HFFc6 (cell line): ENCODE data around the gene TSPAN31. TPM values are rescaled to one million over a fixed set of nuclear protein-coding genes. Genes with fewer than 3 reads are reported as not detected.

Source experiments
- DNase-seq: peaks from one replicate; pipeline ENCODE4 v3.0.0-alpha.2; 2018
- H3K27ac Mint-ChIP-seq: 2 replicates; pipeline ENCODE4 v1.8.0; 2020; ENCODE audit warnings: mild to moderate bottlenecking, mixed read lengths
- H3K27me3 Mint-ChIP-seq: 2 replicates; pipeline ENCODE4 v1.8.0; 2021; ENCODE audit warnings: mild to moderate bottlenecking, moderate library complexity, mixed read lengths; ENCODE audit not compliant: insufficient read depth
- H3K36me3 Mint-ChIP-seq: 2 replicates; pipeline ENCODE4 v1.8.0; 2021; ENCODE audit warnings: low read depth, mixed read lengths
- H3K4me1 Mint-ChIP-seq: 2 replicates; pipeline ENCODE4 v1.8.0; 2020; ENCODE audit warnings: low read depth, mixed read lengths
- H3K4me3 Mint-ChIP-seq: 2 replicates; pipeline ENCODE4 v1.8.0; 2020; ENCODE audit warnings: mild to moderate bottlenecking, moderate library complexity, mixed read lengths
- H3K9me3 Mint-ChIP-seq: 2 replicates; pipeline ENCODE4 v1.8.0; 2020; ENCODE audit warnings: mild to moderate bottlenecking, mixed read lengths
- total RNA-seq, 6 experiments: library from RNA; stranded (reverse); fragmentation: NEBNext Ultra II Directional; extraction: Animal tissue kit (Norgen Biotek cat#: 25700); gene quantifications; 2 replicates in 1 of 6; 3 replicates in 5 of 6; pipeline ENCODE4 v1.2.3, GENCODE V29; 2021
- TF ChIP-seq, protein P1 (sequence below): fragments of 200-600 bp; sonication (generic); IDR thresholded peaks from 2 replicates; pipeline ENCODE4 v1.5.0; 2021; ENCODE audit warnings: antibody characterized with exemption, mild to moderate bottlenecking

TSPAN31 gene
- total RNA-seq, 6 experiments from 2014 or later: 20.3 to 32.3 (median 24.3) TPM

DNA sequence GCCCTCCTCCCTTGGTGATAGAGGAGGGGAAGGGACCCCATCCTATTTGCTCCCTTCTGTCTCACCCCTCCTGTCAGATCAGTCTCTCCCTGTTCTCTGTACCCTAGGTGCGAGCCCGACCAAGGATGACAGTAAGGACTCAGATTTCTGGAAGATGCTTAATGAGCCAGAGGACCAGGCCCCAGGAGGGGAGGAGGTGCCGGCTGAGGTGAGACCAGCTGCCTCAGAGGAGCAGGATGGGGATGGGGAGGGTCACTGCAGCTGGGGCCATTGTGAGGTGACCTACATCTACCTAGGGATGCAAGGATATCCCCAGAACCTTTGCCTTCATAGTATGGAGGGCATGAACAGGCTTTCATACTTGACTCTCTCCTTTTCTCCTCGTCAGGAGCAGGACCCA, 28.5 kb upstream of the TSPAN31 start:
- H3K36me3 Mint-ChIP-seq: peaks cover 31% of the 10 kb centered on the region
- TF ChIP-seq, protein P1, sequence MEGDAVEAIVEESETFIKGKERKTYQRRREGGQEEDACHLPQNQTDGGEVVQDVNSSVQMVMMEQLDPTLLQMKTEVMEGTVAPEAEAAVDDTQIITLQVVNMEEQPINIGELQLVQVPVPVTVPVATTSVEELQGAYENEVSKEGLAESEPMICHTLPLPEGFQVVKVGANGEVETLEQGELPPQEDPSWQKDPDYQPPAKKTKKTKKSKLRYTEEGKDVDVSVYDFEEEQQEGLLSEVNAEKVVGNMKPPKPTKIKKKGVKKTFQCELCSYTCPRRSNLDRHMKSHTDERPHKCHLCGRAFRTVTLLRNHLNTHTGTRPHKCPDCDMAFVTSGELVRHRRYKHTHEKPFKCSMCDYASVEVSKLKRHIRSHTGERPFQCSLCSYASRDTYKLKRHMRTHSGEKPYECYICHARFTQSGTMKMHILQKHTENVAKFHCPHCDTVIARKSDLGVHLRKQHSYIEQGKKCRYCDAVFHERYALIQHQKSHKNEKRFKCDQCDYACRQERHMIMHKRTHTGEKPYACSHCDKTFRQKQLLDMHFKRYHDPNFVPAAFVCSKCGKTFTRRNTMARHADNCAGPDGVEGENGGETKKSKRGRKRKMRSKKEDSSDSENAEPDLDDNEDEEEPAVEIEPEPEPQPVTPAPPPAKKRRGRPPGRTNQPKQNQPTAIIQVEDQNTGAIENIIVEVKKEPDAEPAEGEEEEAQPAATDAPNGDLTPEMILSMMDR: no peak
- H3K4me3 Mint-ChIP-seq: no peak overlapping the region
- H3K4me1 Mint-ChIP-seq: no peaks in the 10 kb centered on the region
- no peaks in the 10 kb centered on the region for H3K9me3 Mint-ChIP-seq
- no peak for DNase-seq
- no peaks in the 10 kb centered on the region for H3K27me3 Mint-ChIP-seq
- no peak overlapping the region for H3K27ac Mint-ChIP-seq

DNA sequence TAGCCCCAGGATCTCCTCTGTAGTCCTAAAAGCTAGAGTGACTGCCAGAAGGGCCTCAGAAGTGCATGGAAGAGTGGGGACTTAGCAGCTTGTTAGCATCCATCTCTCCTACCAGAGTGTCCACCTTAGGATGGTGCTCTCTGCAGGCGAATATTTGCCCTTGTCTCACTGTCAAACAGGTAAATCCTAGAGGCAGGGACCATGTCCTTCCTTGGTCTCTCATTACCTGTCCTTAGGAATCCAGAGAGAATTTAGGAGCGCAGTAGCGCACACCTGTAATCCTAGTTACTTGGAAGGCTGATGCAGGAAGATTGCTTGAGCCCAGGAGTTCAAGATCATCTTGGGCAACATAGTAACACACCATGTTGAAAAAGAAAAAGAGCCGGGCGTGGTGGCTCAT, 27.7 kb upstream of the TSPAN31 start:
- H3K4me3 Mint-ChIP-seq: no peak overlapping the region
- no peaks in the 10 kb centered on the region for H3K4me1 Mint-ChIP-seq
- TF ChIP-seq, protein P1: no peak
- no peaks in the 10 kb centered on the region; the same call in 1 of the 2 replicates for H3K27me3 Mint-ChIP-seq
- no peak for DNase-seq
- peaks cover 28% of the 10 kb centered on the region for H3K36me3 Mint-ChIP-seq
- no peaks in the 10 kb centered on the region for H3K9me3 Mint-ChIP-seq
- H3K27ac Mint-ChIP-seq: no peak overlapping the region

DNA sequence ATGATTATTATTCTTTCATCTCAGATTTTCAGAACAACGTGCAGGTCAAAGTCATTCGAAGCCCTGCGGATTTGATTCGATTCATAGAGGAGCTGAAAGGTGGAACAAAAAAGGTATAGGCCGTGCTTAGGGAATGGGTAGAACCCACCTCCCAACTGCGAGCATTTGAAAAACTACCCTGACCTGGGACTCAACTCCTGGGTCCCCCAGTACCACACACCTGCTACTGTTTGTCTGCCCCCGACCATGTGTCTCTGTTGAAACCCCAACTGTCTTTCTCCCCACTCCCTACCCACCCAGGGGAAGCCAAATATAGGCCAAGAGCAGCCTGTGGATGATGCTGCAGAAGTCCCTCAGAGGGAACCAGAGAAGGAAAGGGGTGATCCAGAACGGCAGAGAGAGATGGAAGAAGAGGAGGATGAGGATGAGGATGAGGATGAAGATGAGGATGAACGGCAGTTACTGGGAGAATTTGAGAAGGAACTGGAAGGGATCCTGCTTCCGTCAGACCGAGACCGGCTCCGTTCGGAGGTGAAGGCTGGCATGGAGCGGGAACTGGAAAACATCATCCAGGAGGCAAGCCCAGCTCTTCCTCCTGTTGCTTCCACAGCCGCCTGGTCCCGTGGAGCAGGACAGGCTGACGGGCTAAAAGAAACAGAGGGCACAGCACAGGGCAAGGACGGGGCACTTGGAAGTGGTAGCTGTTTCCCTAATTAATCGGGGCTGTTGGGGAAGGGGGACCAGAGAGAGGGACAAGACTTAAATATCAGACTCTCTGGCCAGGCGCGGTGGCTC, 26.8 kb upstream of the TSPAN31 start:
- Mint-ChIP-seq H3K4me1 (no peaks in the 10 kb centered on the region), H3K27me3 (no peaks in the 10 kb centered on the region; the same call in 1 of the 2 replicates), H3K9me3 (no peaks in the 10 kb centered on the region), H3K4me3 (no peak overlapping the region), H3K36me3 (peaks cover 27% of the 10 kb centered on the region), H3K27ac (no peak overlapping the region)
- DNase-seq: no peak
- TF ChIP-seq, protein P1: no peak

DNA sequence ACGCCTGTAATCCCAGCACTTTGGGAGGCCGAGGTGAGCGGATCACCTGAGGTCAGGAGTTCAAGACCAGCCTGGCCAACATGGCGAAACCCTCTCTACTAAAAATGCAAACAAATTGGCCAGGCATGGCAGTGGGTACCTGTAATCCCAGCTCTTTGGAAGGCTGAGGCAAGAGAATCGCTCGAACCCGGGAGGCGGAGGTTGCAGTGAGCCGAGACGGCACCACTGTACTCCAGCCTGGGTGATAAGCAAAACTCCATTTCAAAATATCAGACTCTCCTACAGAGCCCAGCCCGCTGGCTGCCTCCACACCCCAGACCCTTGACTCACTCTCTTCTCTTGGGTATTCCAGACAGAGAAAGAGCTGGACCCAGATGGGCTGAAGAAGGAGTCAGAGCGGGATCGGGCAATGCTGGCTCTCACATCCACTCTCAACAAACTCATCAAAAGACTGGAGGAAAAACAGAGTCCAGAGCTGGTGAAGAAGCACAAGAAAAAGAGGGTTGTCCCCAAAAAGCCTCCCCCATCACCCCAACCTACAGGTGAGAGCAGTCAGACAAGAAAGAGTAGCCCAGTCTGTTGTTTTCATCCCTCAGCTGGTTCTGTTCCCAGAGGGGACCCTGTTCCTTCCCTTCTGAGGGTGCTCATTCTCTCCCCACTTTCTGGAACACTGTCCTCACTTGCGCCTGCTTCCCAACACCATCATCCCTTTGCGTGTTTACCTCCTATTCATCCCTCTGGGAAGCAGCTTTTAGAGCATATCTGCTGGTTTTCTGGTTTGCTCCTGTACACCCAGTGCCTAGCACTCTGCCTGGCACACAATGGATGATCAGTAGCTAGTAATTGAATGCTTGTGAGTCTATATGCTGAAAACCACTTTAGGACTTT, 26.0 kb upstream of the TSPAN31 start:
- no peaks in the 10 kb centered on the region for H3K4me1 Mint-ChIP-seq
- H3K4me3 Mint-ChIP-seq: no peak overlapping the region
- no peak overlapping the region for H3K27ac Mint-ChIP-seq
- no peak for DNase-seq
- peaks cover 27% of the 10 kb centered on the region for H3K36me3 Mint-ChIP-seq
- no peaks in the 10 kb centered on the region for H3K9me3 Mint-ChIP-seq
- TF ChIP-seq, protein P1: no peak
- no peaks in the 10 kb centered on the region; the same call in 1 of the 2 replicates for H3K27me3 Mint-ChIP-seq

DNA sequence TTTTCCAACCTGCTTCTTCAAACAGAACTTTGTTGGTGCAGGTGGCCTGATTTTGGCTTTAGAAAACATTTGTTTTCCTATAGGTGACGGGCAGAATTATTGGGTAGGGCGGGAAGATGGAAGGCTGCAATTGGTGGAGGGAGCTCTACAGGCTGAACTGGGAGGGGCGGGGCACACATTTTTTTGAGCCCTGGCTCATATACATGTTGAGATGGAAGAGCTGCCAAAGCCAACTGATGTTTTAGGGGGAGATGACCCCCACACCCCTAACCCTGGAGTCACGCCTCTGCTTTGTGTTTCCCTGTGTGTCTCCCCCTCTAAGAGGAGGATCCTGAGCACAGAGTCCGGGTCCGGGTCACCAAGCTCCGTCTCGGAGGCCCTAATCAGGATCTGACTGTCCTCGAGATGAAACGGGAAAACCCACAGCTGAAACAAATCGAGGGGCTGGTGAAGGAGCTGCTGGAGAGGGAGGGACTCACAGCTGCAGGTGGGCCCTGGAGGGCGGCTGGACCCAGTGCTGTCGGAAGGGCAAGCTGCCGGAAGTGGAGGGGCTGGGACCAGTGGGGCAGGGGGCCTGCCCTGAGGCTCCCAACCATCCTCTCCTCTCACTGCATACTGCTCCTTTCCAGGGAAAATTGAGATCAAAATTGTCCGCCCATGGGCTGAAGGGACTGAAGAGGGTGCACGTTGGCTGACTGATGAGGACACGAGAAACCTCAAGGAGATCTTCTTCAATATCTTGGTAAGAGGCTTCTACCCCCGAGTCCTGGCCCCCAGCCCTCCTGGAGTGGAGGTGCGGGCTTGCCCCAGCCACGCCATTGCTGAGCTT, 24.8 kb upstream of the TSPAN31 start:
- H3K4me3 Mint-ChIP-seq: no peak overlapping the region

More for the DNA sequence above, 24.8 kb upstream of the TSPAN31 start:
- TF ChIP-seq, protein P1: no peak
- no peaks in the 10 kb centered on the region for H3K9me3 Mint-ChIP-seq
- H3K4me1 Mint-ChIP-seq: no peaks in the 10 kb centered on the region
- no peaks in the 10 kb centered on the region; the same call in 1 of the 2 replicates for H3K27me3 Mint-ChIP-seq
- no peak for DNase-seq
- H3K27ac Mint-ChIP-seq: no peak overlapping the region
- peaks cover 27% of the 10 kb centered on the region for H3K36me3 Mint-ChIP-seq
